K562 (cell line): Measurements from ENCODE around the gene SFXN3. TPM values are rescaled to one million over a fixed set of nuclear protein-coding genes. Genes with fewer than 3 reads are reported as not detected.

ENCODE experiments used
- BHLHE40 ChIP-seq: IDR thresholded peaks from 2 replicates; pipeline ENCODE4 v1.6.1; 2011; ENCODE audit warnings: low read length, improper control_type of control experiment
- CCNT2 ChIP-seq: IDR thresholded peaks from 2 replicates; pipeline ENCODE4 v1.6.1; 2011; ENCODE audit warnings: borderline replicate concordance, low read depth, mild to moderate bottlenecking, moderate library complexity, mixed read lengths, low read length; ENCODE audit not compliant: insufficient read length; ENCODE audit errors: extremely low read depth
- CREB1 ChIP-seq, 2 experiments: sonication (generic) in 1 of 2; formaldehyde crosslinking in 1 of 2; IDR thresholded peaks; 2 replicates each; pipeline versions ENCODE4 v1.6.1 to v1.8.0; 2012 to 2022; ENCODE audit warnings: inconsistent platforms in 1 of 2, mild to moderate bottlenecking in 1 of 2, missing genetic modification reagents in 1 of 2, moderate library complexity in 1 of 2
- E2F5 ChIP-seq: sonication (generic); formaldehyde crosslinking; IDR thresholded peaks from 2 replicates; pipeline ENCODE4 v1.8.0; 2022; ENCODE audit warnings: mild to moderate bottlenecking, missing genetic modification reagents
- EZH2 ChIP-seq: IDR thresholded peaks from 2 replicates; pipeline ENCODE4 v1.6.1; 2012; ENCODE audit warnings: low read depth, mild to moderate bottlenecking, inconsistent platforms, low read length, borderline replicate concordance
- GABPB2 ChIP-seq: fragments of 250-450 bp; sonication (Bioruptor Pico); conservative IDR thresholded peaks from 2 replicates; pipeline ENCODE4 v1.5.1; 2021; ENCODE audit warnings: mild to moderate bottlenecking
- IRF9 ChIP-seq: fragments of 450-650 bp; IDR thresholded peaks from 2 replicates; pipeline ENCODE4 v1.6.1; 2016; ENCODE audit warnings: missing biosample characterization, missing genetic modification characterization
- KDM4B ChIP-seq, 2 experiments: fragments of 450-650 bp in 1 of 2; sonication (generic) in 1 of 2; IDR thresholded peaks; 2 replicates each; pipeline ENCODE4 v1.6.1; 2016 to 2017; ENCODE audit warnings: borderline replicate concordance in 2 of 2, antibody characterized with exemption in 1 of 2, low read depth in 1 of 2, mild to moderate bottlenecking in 1 of 2
- KLF13 ChIP-seq: fragments of 450-650 bp; IDR thresholded peaks from 2 replicates; pipeline ENCODE4 v1.6.1; 2016; ENCODE audit warnings: missing genetic modification characterization, low read depth, mild to moderate bottlenecking, missing compliant biosample characterization, moderate library complexity, borderline replicate concordance
- NR4A1 ChIP-seq, 2 experiments: fragments of 250-450 bp in 1 of 2; fragments of 450-650 bp in 1 of 2; sonication (Bioruptor Pico) in 1 of 2; IDR thresholded peaks; 2 replicates each; pipeline versions ENCODE4 v1.4.0 to v1.6.1; 2016 to 2020; ENCODE audit warnings: mild to moderate bottlenecking in 2 of 2, missing compliant biosample characterization in 1 of 2, missing genetic modification characterization in 1 of 2, moderate library complexity in 1 of 2
- STAG1 ChIP-seq: sonication (generic); formaldehyde crosslinking; IDR thresholded peaks from 2 replicates; pipeline ENCODE4 v1.5.0; 2020; ENCODE audit warnings: missing genetic modification reagents, borderline replicate concordance
- XRCC3 ChIP-seq: fragments of 450-650 bp; IDR thresholded peaks from 2 replicates; pipeline ENCODE4 v1.6.1; 2017; ENCODE audit warnings: mild to moderate bottlenecking, moderate library complexity
- YY1 ChIP-seq, 3 experiments: IDR thresholded peaks; 2 replicates each; pipeline ENCODE4 v1.6.1; 2011; ENCODE audit warnings: low read length in 2 of 3, mild to moderate bottlenecking in 2 of 3, moderate library complexity in 2 of 3, borderline replicate concordance in 1 of 3, control low read depth in 1 of 3, low read depth in 1 of 3; ENCODE audit not compliant: insufficient read depth in 3 of 3, insufficient replicate concordance in 2 of 3, control insufficient read depth in 1 of 3, insufficient read length in 1 of 3; ENCODE audit errors: extremely low read depth in 1 of 3
- ZBTB1 ChIP-seq: sonication (generic); formaldehyde crosslinking; IDR thresholded peaks from 2 replicates; pipeline ENCODE4 v1.8.1; 2023; ENCODE audit warnings: missing genetic modification reagents, low read depth, mild to moderate bottlenecking, borderline replicate concordance
- ZBTB9 ChIP-seq: fragments of 450-650 bp; formaldehyde crosslinking; IDR thresholded peaks from 2 replicates; pipeline ENCODE4 v1.4.0; 2020; ENCODE audit warnings: mild to moderate bottlenecking, moderate library complexity
- ZNF121 ChIP-seq: sonication (generic); formaldehyde crosslinking; conservative IDR thresholded peaks from 2 replicates; pipeline ENCODE4 v1.8.0; 2022; ENCODE audit warnings: missing genetic modification reagents
- ZNF766 ChIP-seq: fragments of 200-800 bp; sonication (Bioruptor generic); conservative IDR thresholded peaks from 2 replicates; pipeline ENCODE4 v1.6.1; 2016; ENCODE audit warnings: missing genetic modification characterization, missing compliant biosample characterization
- polyA plus RNA-seq, 8 experiments: library from polyadenylated mRNA; depleted of rRNA in 4 of 8; stranded (reverse) in 5 of 8; unstranded in 3 of 8; fragments of >200 nt; fragmentation: Nextera tagmentation in 2 of 8; fragmentation: Illumina TruSeq in 1 of 8; extraction: Ambion mirVana in 2 of 8; extraction: Trizol in 1 of 8; gene quantifications; 2 replicates each; pipeline versions ENCODE4 v1.2.1 to v1.2.3, GENCODE V29; 2011 to 2014; ENCODE audit warnings: inconsistent platforms in 1 of 8, missing spikeins in 1 of 8
- total RNA-seq, 7 experiments: library from RNA; depleted of rRNA in 6 of 7; stranded (reverse); fragments of >200 nt in 6 of 7; fragmentation: Illumina TruSeq in 2 of 7; extraction: Trizol in 2 of 7; gene quantifications; 2 replicates each; pipeline versions ENCODE4 v1.2.1 to v1.2.3, GENCODE V29; 2011 to 2021; ENCODE audit warnings: low replicate concordance in 1 of 7
- TF ChIP-seq, protein P1 (sequence below): sonication (generic); formaldehyde crosslinking; IDR thresholded peaks from 2 replicates; pipeline ENCODE4 v1.5.0; 2020; ENCODE audit warnings: missing genetic modification reagents
- TF ChIP-seq, protein P2 (sequence below): sonication (generic); IDR thresholded peaks from 2 replicates; pipeline ENCODE4 v1.6.1; 2016

The SFXN3 gene
- total and polyA plus RNA-seq, 9 of the 15 experiments (the other 6 are each of a cell fraction or from before 2014, with no cell fraction given) = 0.24 to 4.6 (median 0.86) TPM

GRCh38 chr10:100998991-100999741 lies 31.9 kb upstream of the SFXN3 start (continued):
- TF ChIP-seq BHLHE40 = no peak
- TF ChIP-seq YY1 (IDR thresholded peaks at IDR 0.05; ENCODE audit: borderline replicate concordance in 1 of 3, control insufficient read depth in 1 of 3, extremely low read depth in 1 of 3, insufficient read depth in 3 of 3, insufficient read length in 1 of 3, insufficient replicate concordance in 2 of 3, low read depth in 1 of 3, low read length in 2 of 3) = peak in 1 of 3 experiments; percentile 12
- TF ChIP-seq CREB1 (IDR thresholded peaks at IDR 0.05) = peak; percentile 62; the same call in 1 of the 2 replicates
- peak; percentile 64; the same call in 1 of the 2 replicates for TF ChIP-seq CREB1 (CRISPR knock-in tag; IDR thresholded peaks at IDR 0.05)
- 0 out of 2 replicates have a peak, but pooled peaks have one; percentile 66 for TF ChIP-seq NR4A1 (CRISPR knock-in tag; IDR thresholded peaks at IDR 0.05)
- TF ChIP-seq NR4A1 (tag; IDR thresholded peaks at IDR 0.05) = no peak
- no peak for TF ChIP-seq ZNF121
- TF ChIP-seq E2F5 (CRISPR knock-in tag) = no peak
- TF ChIP-seq CCNT2 = peak; percentile 37
- no peak for TF ChIP-seq XRCC3
- no peak for TF ChIP-seq STAG1 (CRISPR knock-in tag)
- TF ChIP-seq KDM4B (IDR thresholded peaks at IDR 0.05; ENCODE audit: borderline replicate concordance in 2 of 2, low read depth in 1 of 2) = no peak
- TF ChIP-seq ZBTB9 (CRISPR knock-in tag) = peak; percentile 48; the same call in 1 of the 2 replicates
- TF ChIP-seq KLF13 (tag) = 0 out of 2 replicates have a peak, but pooled peaks have one; percentile 30
- no peak for TF ChIP-seq IRF9
- TF ChIP-seq, protein P1, sequence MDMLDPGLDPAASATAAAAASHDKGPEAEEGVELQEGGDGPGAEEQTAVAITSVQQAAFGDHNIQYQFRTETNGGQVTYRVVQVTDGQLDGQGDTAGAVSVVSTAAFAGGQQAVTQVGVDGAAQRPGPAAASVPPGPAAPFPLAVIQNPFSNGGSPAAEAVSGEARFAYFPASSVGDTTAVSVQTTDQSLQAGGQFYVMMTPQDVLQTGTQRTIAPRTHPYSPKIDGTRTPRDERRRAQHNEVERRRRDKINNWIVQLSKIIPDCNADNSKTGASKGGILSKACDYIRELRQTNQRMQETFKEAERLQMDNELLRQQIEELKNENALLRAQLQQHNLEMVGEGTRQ = no peak
- TF ChIP-seq ZNF766 (CRISPR knock-in tag) = no peak
- TF ChIP-seq, protein P2, sequence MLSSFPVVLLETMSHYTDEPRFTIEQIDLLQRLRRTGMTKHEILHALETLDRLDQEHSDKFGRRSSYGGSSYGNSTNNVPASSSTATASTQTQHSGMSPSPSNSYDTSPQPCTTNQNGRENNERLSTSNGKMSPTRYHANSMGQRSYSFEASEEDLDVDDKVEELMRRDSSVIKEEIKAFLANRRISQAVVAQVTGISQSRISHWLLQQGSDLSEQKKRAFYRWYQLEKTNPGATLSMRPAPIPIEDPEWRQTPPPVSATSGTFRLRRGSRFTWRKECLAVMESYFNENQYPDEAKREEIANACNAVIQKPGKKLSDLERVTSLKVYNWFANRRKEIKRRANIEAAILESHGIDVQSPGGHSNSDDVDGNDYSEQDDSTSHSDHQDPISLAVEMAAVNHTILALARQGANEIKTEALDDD = no peak
- no peak for TF ChIP-seq GABPB2 (CRISPR knock-in tag)
- no peak for TF ChIP-seq EZH2
- TF ChIP-seq ZBTB1 (CRISPR knock-in tag) = no peak
